ENCODE measurements around the gene DECR2.

Gene DECR2

GRCh38 chr16:401468-402348, at the start of gene DECR2:
DECR2 (plus strand) TSS chr16:401885; CDS start chr16:401964, 79 bp downstream.
- peak within 1 kb of the TSS; percentile 81 to 85 for H3K4me3 ChIP-seq (replicated peaks in 1 of 2; ENCODE audit: low read depth in 2 of 2, low read length in 2 of 2)
- DNase-seq (ENCODE audit: low read depth in 2 of 2) = peak; percentile 91 to 94
- TF ChIP-seq, protein P1, sequence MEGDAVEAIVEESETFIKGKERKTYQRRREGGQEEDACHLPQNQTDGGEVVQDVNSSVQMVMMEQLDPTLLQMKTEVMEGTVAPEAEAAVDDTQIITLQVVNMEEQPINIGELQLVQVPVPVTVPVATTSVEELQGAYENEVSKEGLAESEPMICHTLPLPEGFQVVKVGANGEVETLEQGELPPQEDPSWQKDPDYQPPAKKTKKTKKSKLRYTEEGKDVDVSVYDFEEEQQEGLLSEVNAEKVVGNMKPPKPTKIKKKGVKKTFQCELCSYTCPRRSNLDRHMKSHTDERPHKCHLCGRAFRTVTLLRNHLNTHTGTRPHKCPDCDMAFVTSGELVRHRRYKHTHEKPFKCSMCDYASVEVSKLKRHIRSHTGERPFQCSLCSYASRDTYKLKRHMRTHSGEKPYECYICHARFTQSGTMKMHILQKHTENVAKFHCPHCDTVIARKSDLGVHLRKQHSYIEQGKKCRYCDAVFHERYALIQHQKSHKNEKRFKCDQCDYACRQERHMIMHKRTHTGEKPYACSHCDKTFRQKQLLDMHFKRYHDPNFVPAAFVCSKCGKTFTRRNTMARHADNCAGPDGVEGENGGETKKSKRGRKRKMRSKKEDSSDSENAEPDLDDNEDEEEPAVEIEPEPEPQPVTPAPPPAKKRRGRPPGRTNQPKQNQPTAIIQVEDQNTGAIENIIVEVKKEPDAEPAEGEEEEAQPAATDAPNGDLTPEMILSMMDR (IDR thresholded peaks at IDR 0.05; ENCODE audit: low read depth, low read length) = no peak

DNA sequence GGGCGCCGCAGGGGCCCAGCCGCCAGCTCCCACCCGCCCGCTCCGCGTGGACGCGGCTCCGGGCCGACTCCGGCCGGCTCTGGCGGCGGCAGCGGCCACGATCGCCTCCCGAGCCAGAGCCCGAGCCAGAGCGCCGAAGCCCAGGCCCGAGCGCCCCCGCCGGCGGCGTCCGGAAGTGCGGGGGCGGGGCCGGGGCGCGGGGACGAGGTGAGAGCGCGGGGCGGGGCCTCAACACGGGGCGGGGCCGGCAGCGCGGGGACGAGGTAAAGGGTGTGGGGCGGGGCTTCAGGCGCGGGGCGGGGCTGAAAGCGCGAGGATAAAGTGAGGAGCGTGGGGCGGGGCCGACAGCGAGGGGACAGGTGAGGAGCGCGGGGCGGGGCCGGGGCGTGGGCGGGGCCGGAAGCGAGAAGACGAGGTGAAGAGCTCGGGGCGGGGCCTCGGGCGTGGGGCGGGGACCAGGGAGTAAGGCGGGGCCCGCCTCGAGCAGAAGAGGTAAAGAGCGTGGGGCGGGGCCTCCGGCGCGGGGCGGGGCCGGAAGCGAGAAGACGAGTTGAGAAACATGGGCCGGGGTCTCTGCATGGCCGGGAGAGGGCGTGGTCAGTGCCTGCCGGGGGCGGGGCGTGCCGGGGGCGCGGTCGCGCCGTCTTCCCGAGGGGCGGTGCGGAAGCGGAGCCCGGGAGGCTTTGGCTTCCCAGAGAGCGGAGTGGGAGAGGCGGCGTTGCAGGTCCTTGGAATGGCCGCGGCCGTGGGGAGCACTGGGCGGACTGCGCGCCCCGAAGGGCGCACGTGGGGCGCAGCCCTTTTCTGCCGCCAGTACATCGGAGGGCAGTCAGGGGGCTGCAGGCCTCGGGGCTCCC, 48.9 kb upstream of the DECR2 start, which contains the start of gene AXIN1:
TSS of gene AXIN1 (minus strand) at position 177 of the 857 bp plus-strand sequence. CDS start 5,698 bp downstream, outside the sequence.
- TF ChIP-seq, protein P1 (IDR thresholded peaks at IDR 0.05; ENCODE audit: low read depth, low read length) = peak; percentile 22

DNA sequence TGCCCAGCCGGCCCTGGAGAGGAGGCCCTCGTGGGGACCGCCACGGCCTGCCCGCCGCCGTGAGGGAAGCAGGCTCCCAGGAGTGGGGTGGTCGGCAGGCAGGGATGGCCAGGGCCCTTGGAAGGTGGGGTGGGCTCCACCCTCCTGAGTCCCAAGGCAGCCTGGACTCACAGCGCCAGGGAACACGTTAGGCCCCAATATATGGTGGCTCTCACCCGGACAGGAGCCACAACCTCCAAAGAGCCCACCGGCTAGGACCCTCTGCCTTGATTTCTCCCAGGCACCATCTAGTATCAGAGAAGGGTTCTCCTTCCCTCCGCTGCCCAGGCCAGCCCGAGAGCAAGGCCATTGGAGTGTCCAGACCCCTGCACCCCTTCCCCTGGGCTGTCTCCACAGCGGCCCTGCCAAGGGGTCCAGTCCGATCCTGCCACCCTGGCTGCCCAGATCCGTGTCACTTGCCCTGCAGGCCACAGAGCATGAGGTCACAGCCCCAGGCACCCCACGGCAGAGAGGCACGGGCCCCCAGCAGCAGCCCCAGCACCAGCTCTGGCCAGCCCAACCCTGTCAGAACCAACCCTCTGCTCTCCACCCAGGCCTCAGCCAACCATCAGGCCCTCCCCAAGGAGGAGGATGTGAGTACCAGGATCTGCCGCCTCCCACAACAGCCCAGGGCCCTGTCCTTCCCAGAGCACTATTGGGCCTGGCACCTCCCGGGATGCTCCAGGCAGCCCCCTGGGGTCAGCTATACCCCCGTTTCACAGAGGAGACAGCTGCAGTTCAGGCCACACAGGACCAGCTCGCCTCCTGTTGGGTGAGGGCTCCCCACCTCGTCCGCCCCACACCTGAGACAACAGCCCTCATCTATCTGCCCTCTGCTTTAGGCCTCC, 48.0 kb upstream of the DECR2 start:
- peak overlapping the region; percentile 23 to 40 for H3K4me3 ChIP-seq (replicated peaks in 1 of 2; ENCODE audit: low read depth in 2 of 2, low read length in 2 of 2)
- no peak for DNase-seq (ENCODE audit: low read depth in 2 of 2)
- TF ChIP-seq, protein P1 (IDR thresholded peaks at IDR 0.05; ENCODE audit: low read depth, low read length) = no peak

More for the DNA sequence above, 48.9 kb upstream of the DECR2 start, which contains the start of gene AXIN1:
- DNase-seq (ENCODE audit: low read depth in 2 of 2) = peak; percentile 94 to 97
- peak within 1 kb of the TSS; percentile 60 to 66 for H3K4me3 ChIP-seq (replicated peaks in 1 of 2; ENCODE audit: low read depth in 2 of 2, low read length in 2 of 2)

GRCh38 chr16:354291-354881, 47.3 kb upstream of the DECR2 start:
- no peak for DNase-seq (ENCODE audit: low read depth in 2 of 2)
- H3K4me3 ChIP-seq (replicated peaks in 1 of 2; ENCODE audit: low read depth in 2 of 2, low read length in 2 of 2) = no peak overlapping the region
- TF ChIP-seq, protein P1 (IDR thresholded peaks at IDR 0.05; ENCODE audit: low read depth, low read length) = no peak

DNA sequence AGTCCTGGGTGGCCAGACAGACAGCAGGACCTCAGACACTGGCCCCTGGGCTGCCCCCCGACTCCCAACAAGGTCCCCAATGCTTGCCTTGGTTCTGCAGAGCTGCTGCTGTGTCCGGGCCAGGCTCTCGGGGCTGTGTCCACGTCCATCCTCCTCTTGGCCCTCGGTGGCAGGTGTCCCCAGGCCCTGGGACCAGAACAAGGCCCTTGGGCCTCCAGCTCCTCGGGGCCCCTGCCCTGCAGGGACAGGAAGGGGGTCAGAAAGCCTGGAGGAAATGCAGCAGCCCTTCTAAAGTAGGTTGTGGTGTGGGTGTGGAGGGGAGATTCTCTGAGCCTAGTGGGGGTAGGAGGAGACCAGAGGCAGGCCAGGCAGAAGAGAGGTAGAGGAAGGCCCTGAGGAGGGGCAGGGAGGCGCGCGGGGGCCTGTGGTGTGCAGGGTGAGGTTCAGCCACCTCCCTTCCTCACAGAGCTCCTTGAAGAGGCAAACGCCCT, 46.7 kb upstream of the DECR2 start:
- DNase-seq (ENCODE audit: low read depth in 2 of 2) = no peak
- no peak overlapping the region for H3K4me3 ChIP-seq (replicated peaks in 1 of 2; ENCODE audit: low read depth in 2 of 2, low read length in 2 of 2)
- TF ChIP-seq, protein P1 (IDR thresholded peaks at IDR 0.05; ENCODE audit: low read depth, low read length) = no peak

Measured in cardiac fibroblast (primary cell).